Measurements from ENCODE around the gene LSMEM2.
"Not testable (repeated sequence)": the region's sequence is repeated elsewhere in the genome, so short reads cannot be mapped to it uniquely, and the experiment has no call there.

The LSMEM2 gene

GRCh38 chr3:50300681-50301254, 21.9 kb downstream of the LSMEM2 start:
- DNase-seq: no peak

DNA sequence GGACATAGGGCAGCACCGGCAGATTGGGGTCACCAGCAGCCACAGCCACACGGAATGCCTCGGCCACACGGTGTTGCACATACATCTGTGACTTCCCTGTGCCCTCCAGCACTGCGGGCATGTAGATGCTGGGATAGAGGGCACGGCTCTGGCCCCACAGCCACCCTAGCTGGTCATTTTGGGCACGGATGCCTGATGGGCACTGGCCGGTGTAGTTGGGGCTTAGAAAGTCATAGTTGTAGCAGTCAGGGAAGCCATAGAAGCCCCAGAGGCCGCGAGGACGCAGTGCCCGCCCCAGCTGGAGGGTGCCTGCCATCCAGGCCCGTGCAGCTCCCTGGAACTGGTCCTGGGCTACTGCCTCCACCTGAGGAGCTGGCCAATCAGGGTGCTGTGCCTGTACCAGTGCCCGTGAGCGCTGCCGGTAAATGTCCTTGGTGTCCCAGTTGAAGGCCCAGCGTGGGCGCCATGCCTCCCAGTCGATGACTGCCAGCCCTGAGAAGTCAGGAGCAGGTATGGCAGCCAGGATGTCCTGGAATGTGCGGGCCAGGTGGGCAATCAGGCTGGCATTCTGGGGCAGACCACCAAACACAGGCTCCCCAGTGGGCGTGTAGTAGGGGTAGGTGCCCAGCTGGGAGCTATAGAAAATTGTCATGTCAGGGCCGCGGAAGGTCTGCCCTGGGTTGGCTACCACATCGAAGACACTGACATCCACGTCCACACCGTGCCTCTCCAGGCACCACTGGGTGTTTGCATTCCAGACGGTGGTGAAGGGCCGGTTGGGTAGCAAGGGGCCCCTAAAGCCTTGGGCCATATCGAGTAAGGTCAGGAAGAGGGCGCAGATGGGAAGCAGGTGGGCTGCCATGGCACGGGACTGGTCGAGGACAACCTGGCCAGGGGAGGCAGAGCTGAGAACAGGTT, 23.5 kb downstream of the LSMEM2 start:
- no peak for DNase-seq

GRCh38 chr3:50303013-50303815, 24.3 kb downstream of the LSMEM2 start, which contains the start of gene HYAL1:
Gene HYAL1, minus strand, starts transcription at chr3:50303574. Its CDS starts 618 bp downstream, at chr3:50302956.
- DNase-seq: no peak

- no peak for DNase-seq
Observed at GRCh38 chr3:50304601-50305000, 25.7 kb downstream of the LSMEM2 start.

GRCh38 chr3:50312041-50312440, 33.2 kb downstream of the LSMEM2 start:
- not testable (repeated sequence) for DNase-seq

DNA sequence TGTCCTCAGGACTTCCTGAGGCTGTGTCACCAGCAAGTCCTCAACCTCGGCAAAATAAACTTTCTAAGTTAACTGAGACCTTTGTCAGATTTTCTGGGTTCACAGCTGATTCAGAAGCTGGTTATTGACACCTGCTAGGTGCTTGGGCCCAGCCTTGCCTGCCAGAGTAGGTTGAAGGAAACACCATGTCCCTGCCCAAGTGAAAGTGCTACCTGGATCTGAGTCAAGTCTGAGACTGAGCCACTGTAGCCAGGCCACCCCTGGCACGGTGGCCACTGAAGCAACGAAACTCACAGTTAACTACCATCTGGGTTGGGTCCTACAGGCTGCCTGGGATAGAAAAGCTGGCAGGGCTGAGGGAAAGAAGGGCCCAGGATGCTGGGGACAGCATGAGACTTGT, 35.5 kb downstream of the LSMEM2 start:
- no peak for DNase-seq

- no peak for DNase-seq
Observed at GRCh38 chr3:50314816-50315215, 35.9 kb downstream of the LSMEM2 start.

DNA sequence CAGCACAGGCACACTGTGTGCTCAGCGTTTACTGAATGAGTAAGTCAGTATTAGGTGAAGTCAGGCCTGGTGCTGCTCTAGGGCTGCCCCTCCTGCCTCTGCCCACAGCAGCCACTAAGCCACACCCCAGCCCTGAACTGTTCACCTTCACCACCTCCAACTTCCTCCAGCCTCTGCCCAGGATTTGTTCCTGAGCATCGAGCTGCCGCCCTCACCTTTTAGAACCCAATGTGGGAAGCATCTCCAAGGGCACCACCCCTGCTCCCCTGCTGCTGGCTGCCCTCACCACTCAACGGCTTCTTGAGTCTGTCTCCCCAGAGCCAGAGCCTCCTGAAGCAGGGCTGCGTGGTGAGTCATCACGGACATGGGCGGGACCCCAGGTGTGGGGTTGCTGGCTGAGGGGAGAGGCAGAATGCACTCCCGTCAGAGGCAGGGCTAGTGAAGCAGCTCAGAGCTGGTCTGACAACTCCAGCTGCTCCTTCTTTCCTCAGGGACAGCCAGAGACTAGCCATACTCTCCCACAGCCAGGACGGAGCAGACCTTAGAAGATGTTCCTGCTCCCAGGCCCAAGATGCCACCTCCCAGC, 37.9 kb downstream of the LSMEM2 start:
- no peak for DNase-seq

- DNase-seq: no peak
Observed at GRCh38 chr3:50317300-50317699, 38.4 kb downstream of the LSMEM2 start.

DNA sequence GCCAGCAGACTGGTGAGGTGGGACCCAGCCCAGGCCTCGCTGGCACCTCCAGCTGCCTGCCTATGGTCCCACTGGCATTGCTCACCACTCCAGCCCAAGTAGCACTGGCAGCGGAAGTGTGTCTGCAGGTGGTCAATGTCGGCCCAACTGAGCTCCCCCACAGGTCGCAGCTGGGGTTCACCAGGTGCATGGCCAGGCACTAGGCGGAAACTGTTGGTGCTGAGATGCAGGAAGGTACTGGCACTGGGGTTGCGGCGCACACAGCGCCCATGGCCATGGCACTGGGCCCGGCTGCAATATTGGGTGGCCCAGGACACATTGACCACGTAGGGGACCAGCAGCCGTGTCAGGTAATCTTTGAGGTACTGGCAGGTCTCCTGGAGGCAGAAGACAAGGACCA, 39.3 kb downstream of the LSMEM2 start:
- no peak for DNase-seq

GRCh38 chr3:50318615-50319014, 39.7 kb downstream of the LSMEM2 start:
- DNase-seq: no peak

GRCh38 chr3:50319181-50319893, 40.5 kb downstream of the LSMEM2 start:
- DNase-seq: no peak

DNA sequence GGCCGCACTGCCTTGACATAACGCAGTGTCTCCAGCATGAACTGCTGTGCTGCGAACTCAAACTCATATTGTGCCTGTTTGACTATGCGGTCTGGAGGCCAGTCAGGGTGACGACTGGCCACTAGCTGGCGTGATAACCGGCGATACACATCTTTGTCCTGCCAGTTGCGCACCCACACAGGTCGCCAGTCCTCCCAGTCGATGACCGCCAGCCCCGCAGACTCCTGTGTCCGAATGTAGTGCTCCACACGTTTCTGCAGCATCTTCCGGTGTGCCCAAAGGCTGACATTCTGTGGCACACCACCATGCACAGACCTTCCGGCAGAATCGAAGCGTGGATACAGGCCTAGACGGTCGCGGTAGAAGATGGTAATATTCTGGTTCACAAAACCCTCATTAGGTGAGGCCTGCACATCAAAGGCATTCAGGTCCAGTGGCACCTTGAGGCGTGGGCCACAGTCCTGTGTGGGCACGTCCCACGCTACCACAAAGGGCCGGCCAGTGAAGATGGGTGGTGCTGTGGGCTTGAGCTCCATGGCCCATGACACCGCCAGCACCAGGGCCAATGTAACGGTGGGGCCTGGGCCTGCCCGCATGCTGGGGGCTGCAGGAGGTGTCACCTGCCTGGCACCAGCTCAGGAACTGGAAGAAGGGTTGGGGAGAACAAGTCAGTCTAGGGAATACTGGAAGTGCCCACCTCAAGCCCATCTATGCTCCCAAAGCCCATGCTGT, 41.2 kb downstream of the LSMEM2 start:
- DNase-seq: no peak

GRCh38 chr3:50320853-50321335, 42.0 kb downstream of the LSMEM2 start:
- peak; percentile 83 to 88 for DNase-seq

- DNase-seq: peak; percentile 88 to 92
Observed at GRCh38 chr3:50321336-50322114, 42.6 kb downstream of the LSMEM2 start.

- DNase-seq: no peak
Observed at GRCh38 chr3:50322115-50322385, 43.2 kb downstream of the LSMEM2 start.

- no peak for DNase-seq
Observed at GRCh38 chr3:50322386-50323091, 43.7 kb downstream of the LSMEM2 start, which contains the start of gene HYAL2. Gene HYAL2, minus strand, starts transcription at chr3:50322745. Its CDS starts 2,256 bp downstream, at chr3:50320489.

- DNase-seq: peak in 1 of 2 donors; percentile 13
Observed at GRCh38 chr3:50323092-50323600, 44.3 kb downstream of the LSMEM2 start.

GRCh38 chr3:50323614-50324199, 44.8 kb downstream of the LSMEM2 start:
- no peak for DNase-seq

Measured in hippocampal formation (tissue), 2 donors.